ENCODE results near the gene SFSWAP. TPM values are rescaled to one million over a fixed set of nuclear protein-coding genes. Genes with fewer than 3 reads are reported as not detected.
"Not testable (repeated sequence)": the region's sequence is repeated elsewhere in the genome, so short reads cannot be mapped to it uniquely, and the experiment has no call there.

Gene SFSWAP
- total RNA-seq, 1 experiment from 2014 or later = 48.1 TPM

DNA sequence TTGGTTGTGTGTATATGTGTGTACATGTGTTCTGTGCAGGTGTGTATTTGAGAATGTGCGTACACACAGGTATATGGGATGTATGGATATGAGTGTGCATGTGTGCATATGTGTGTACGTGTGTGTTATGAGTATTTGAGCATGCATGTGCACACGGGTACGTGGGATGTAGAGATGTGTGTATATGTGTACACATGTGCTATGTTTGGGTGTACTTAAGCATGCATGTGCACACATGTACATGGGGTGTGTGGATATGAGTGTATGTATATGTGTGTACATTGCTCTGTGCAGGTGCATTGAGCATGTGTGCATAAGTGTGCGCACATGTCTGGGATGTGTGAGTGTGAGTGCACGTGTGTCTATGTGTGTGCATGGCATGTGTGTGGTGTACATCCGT, 34.3 kb upstream of the SFSWAP start:
- Histone ChIP-seq H2BK5ac (ENCODE audit: insufficient read length, low read length) (no peak overlapping the region), H3K79me1 (ENCODE audit: insufficient read depth, low read depth, low read length, poor library complexity, severe bottlenecking) (no peaks in the 10 kb centered on the region), H3K9me3 (ENCODE audit: control insufficient read depth, low read depth, low read length) (no peaks in the 10 kb centered on the region), H2BK15ac (ENCODE audit: low read depth, low read length) (no peak overlapping the region), H3K23me2 (ENCODE audit: insufficient read length, low read depth, low read length, poor library complexity, severe bottlenecking) (no peaks in the 10 kb centered on the region), H4K5ac (ENCODE audit: insufficient read length, low read depth, low read length) (no peak overlapping the region), H3K14ac (ENCODE audit: insufficient read depth, low read length) (no peak overlapping the region), H3K56ac (ENCODE audit: insufficient read length, low read depth, low read length) (no peak overlapping the region), H3K4ac (ENCODE audit: low read depth, low read length) (no peak overlapping the region), H2AK5ac (ENCODE audit: insufficient read length, low read length) (no peak overlapping the region), H3K4me2 (ENCODE audit: insufficient read depth, insufficient read length, low read length) (no peak overlapping the region), H3K4me1 (ENCODE audit: insufficient read depth, low read length) (no peaks in the 10 kb centered on the region), H4K20me1 (ENCODE audit: control insufficient read depth, insufficient read depth, insufficient read length) (no peaks in the 10 kb centered on the region), H2BK120ac (ENCODE audit: low read depth, low read length, poor library complexity, severe bottlenecking) (no peak overlapping the region), H4K8ac (replicated peaks; ENCODE audit: insufficient read length, low read depth, low read length) (no peak overlapping the region), H3K23ac (ENCODE audit: insufficient read length, low read depth, low read length) (no peak overlapping the region), H2BK20ac (ENCODE audit: low read depth, low read length, poor library complexity, severe bottlenecking) (no peak overlapping the region), H2AFZ (ENCODE audit: low read length) (no peak overlapping the region), H2BK12ac (ENCODE audit: insufficient read length, low read depth, low read length) (no peak overlapping the region), H3T11ph (ENCODE audit: low read length) (no peak overlapping the region), H3K79me2 (ENCODE audit: insufficient read depth, low read length) (no peaks in the 10 kb centered on the region), H3K9ac (ENCODE audit: extremely low read depth, insufficient read length, low read length) (no peak overlapping the region), H3K18ac (ENCODE audit: insufficient read length, low read depth, low read length) (no peak overlapping the region), H3K27me3 (ENCODE audit: insufficient read depth, low read length) (no peaks in the 10 kb centered on the region), H4K91ac (ENCODE audit: insufficient read length, low read depth, low read length) (no peak overlapping the region), H3K27ac (ENCODE audit: insufficient read length, low read depth, low read length) (no peak overlapping the region)
- H3K4me1 Mint-ChIP-seq = peaks cover 10% of the 10 kb centered on the region in 2 experiments
- peak overlapping the region in 1 of 3 experiments; percentile 45; a peak in 2 of 7 replicates for H3K27ac Mint-ChIP-seq
- no peak for DNase-seq
- H3K27me3 Mint-ChIP-seq (ENCODE audit: low read depth) = peaks cover 8% of the 10 kb centered on the region
- TF ChIP-seq, protein P1, sequence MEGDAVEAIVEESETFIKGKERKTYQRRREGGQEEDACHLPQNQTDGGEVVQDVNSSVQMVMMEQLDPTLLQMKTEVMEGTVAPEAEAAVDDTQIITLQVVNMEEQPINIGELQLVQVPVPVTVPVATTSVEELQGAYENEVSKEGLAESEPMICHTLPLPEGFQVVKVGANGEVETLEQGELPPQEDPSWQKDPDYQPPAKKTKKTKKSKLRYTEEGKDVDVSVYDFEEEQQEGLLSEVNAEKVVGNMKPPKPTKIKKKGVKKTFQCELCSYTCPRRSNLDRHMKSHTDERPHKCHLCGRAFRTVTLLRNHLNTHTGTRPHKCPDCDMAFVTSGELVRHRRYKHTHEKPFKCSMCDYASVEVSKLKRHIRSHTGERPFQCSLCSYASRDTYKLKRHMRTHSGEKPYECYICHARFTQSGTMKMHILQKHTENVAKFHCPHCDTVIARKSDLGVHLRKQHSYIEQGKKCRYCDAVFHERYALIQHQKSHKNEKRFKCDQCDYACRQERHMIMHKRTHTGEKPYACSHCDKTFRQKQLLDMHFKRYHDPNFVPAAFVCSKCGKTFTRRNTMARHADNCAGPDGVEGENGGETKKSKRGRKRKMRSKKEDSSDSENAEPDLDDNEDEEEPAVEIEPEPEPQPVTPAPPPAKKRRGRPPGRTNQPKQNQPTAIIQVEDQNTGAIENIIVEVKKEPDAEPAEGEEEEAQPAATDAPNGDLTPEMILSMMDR (conservative IDR thresholded peaks at IDR 0.05) = no peak
- H3K4me3 Mint-ChIP-seq = no peak overlapping the region
- no CpG with 5 or more reads among the region's 7 CpGs for WGBS (ENCODE audit: extremely low coverage, insufficient read length, low lambda C conversion rate)
- peaks cover 11 to 14% of the 10 kb centered on the region in 2 experiments for H3K9me3 Mint-ChIP-seq
- H3K36me3 Mint-ChIP-seq (ENCODE audit: insufficient read depth in 1 of 3, low read depth in 3 of 3) = peaks cover 0 to 4% (median 3%) of the 10 kb centered on the region in 3 experiments; a peak in 3 of 7 replicates

DNA sequence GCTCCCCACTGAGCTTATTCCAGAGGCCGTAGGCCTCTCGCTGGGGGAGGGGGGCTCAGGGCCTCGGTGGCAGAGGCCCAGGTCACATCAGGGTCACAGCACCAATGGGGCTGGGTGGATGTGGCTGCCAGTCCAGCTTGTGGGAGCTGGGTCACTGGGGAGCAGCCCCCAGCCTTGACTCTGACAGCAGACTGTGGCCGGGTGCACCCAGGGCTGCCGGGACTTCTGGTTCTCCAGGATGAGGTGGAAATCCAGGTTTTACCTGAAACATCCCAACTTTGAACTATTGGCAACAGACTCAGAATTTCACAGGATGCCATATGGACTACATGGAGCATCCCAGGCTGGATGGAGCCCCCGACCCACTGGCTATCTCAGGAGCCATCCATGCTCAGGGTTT, 33.8 kb upstream of the SFSWAP start:
- no CpG with 5 or more reads among the region's 6 CpGs for WGBS (ENCODE audit: extremely low coverage, insufficient read length, low lambda C conversion rate)
- H4K91ac ChIP-seq (ENCODE audit: insufficient read length, low read depth, low read length); H3K14ac ChIP-seq (ENCODE audit: insufficient read depth, low read length); H3K56ac ChIP-seq (ENCODE audit: insufficient read length, low read depth, low read length); H3K23me2 ChIP-seq (ENCODE audit: insufficient read length, low read depth, low read length, poor library complexity, severe bottlenecking); DNase-seq; H3K23ac ChIP-seq (ENCODE audit: insufficient read length, low read depth, low read length); H2BK5ac ChIP-seq (ENCODE audit: insufficient read length, low read length); H3K4ac ChIP-seq (ENCODE audit: low read depth, low read length); H3T11ph ChIP-seq (ENCODE audit: low read length); H3K4me2 ChIP-seq (ENCODE audit: insufficient read depth, insufficient read length, low read length); H3K27ac ChIP-seq (ENCODE audit: insufficient read length, low read depth, low read length); H3K4me1 ChIP-seq (ENCODE audit: insufficient read depth, low read length); H2BK120ac ChIP-seq (ENCODE audit: low read depth, low read length, poor library complexity, severe bottlenecking); H4K5ac ChIP-seq (ENCODE audit: insufficient read length, low read depth, low read length); H2BK20ac ChIP-seq (ENCODE audit: low read depth, low read length, poor library complexity, severe bottlenecking); H2AFZ ChIP-seq (ENCODE audit: low read length); H3K9ac ChIP-seq (ENCODE audit: extremely low read depth, insufficient read length, low read length); H3K18ac ChIP-seq (ENCODE audit: insufficient read length, low read depth, low read length); H3K9me3 ChIP-seq (ENCODE audit: control insufficient read depth, low read depth, low read length); H3K27me3 ChIP-seq (ENCODE audit: insufficient read depth, low read length); H3K79me1 ChIP-seq (ENCODE audit: insufficient read depth, low read depth, low read length, poor library complexity, severe bottlenecking); H2AK5ac ChIP-seq (ENCODE audit: insufficient read length, low read length); H3K27ac Mint-ChIP-seq; H2BK15ac ChIP-seq (ENCODE audit: low read depth, low read length); H4K20me1 ChIP-seq (ENCODE audit: control insufficient read depth, insufficient read depth, insufficient read length); H3K4me3 Mint-ChIP-seq; H3K79me2 ChIP-seq (ENCODE audit: insufficient read depth, low read length); H3K36me3 Mint-ChIP-seq (ENCODE audit: insufficient read depth in 1 of 3, low read depth in 3 of 3); H2BK12ac ChIP-seq (ENCODE audit: insufficient read length, low read depth, low read length); H4K8ac ChIP-seq (replicated peaks; ENCODE audit: insufficient read length, low read depth, low read length): not testable (repeated sequence)
- Mint-ChIP-seq H3K4me1 (peaks cover 15 to 16% of the 10 kb centered on the region in 2 experiments), H3K27me3 (ENCODE audit: low read depth) (peaks cover 11% of the 10 kb centered on the region), H3K9me3 (peaks cover 11 to 14% of the 10 kb centered on the region in 2 experiments)

Measured in H9 (cell line).